HepG2 (cell line): ENCODE data around the gene SLC15A3. TPM values are rescaled to one million over a fixed set of nuclear protein-coding genes. Genes with fewer than 3 reads are reported as not detected.

Experiments
- ATAC-seq: fragments of 200-7000 bp; cut with Tn5 transposase; 3 replicates; pipeline ENCODE4 v1.9.1; 2020; ENCODE audit warnings: mild to moderate bottlenecking, moderate library complexity
- BruUV-seq: library from RNA; stranded (reverse); fragments of 400-500 nt; replicated peaks from 2 replicates; lab custom pipeline; 2021; lab: Mats Ljungman, UMichigan
- CTCF ChIA-PET: fragments of 300-600 bp; formaldehyde crosslinking; extraction: SDS; loops from one replicate; lab custom pipeline; 2021; ENCODE audit warnings: low total read pairs, inconsistent platforms, low intra/inter-chr PET ratio; lab: Yijun Ruan, JAX
- POLR2A ChIA-PET: fragments of 350-600 bp; sonication (Branson Sonifier 250); formaldehyde crosslinking; loops from one replicate; lab custom pipeline; 2020; ENCODE audit warnings: antibody characterized with exemption, inconsistent platforms; lab: Yijun Ruan, JAX
- DNase-seq: peaks from one replicate; pipeline ENCODE4 v3.0.0-alpha.2; 2015; ENCODE audit warnings: low spot score
- FAIRE-seq: peaks from 3 replicates; lab custom pipeline; 2011; peaks lifted over from hg19 to GRCh38; lab: Jason Lieb, UNC
- H2AFZ ChIP-seq: one replicate; pipeline ENCODE4 v1.6.1; 2011; ENCODE audit warnings: low read length, inconsistent platforms
- H3K27ac ChIP-seq: fragments of 300-600 bp; 3 replicates; pipeline ENCODE4 v1.8.0; 2011; ENCODE audit warnings: mixed run types, mild to moderate bottlenecking, mixed read lengths, low read length, inconsistent platforms; ENCODE audit not compliant: insufficient read depth; ENCODE audit errors: extremely low read length
- H3K27me3 ChIP-seq, 2 experiments: fragments of 200-600 bp in 1 of 2; 2 replicates in 1 of 2; 3 replicates in 1 of 2; pipeline versions ENCODE4 v1.6.0 to v1.8.0; 2011; ENCODE audit warnings: low read length in 2 of 2, mild to moderate bottlenecking in 2 of 2, moderate library complexity in 2 of 2, inconsistent platforms in 1 of 2; ENCODE audit not compliant: insufficient read depth in 2 of 2, control insufficient read depth in 1 of 2
- H3K36me3 ChIP-seq, 2 experiments: fragments of 200-600 bp in 1 of 2; replicated peaks in 1 of 2; 2 replicates in 1 of 2; 3 replicates in 1 of 2; pipeline versions ENCODE4 v1.5.1 to v1.8.0; 2011; ENCODE audit warnings: low read length in 2 of 2, inconsistent platforms in 1 of 2; ENCODE audit not compliant: insufficient read depth in 2 of 2, control insufficient read depth in 1 of 2
- H3K4me1 ChIP-seq: 2 replicates; pipeline ENCODE4 v1.5.1; 2012; ENCODE audit warnings: low read length, inconsistent platforms; ENCODE audit not compliant: insufficient read depth
- H3K4me2 ChIP-seq: 2 replicates; pipeline ENCODE4 v1.6.0; 2011; ENCODE audit warnings: low read depth, low read length, inconsistent platforms
- H3K4me3 ChIP-seq, 3 experiments: fragments of 200-600 bp in 1 of 3; sonication (generic), shearing (Covaris generic) in 1 of 3; replicated peaks in 1 of 3; 2 replicates each; pipeline ENCODE4 v1.5.1; 2011 to 2016; ENCODE audit warnings: low read length in 3 of 3, inconsistent platforms in 2 of 3, low read depth in 2 of 3, mild to moderate bottlenecking in 2 of 3, control low read depth in 1 of 3, mixed read lengths in 1 of 3; ENCODE audit not compliant: insufficient read depth in 1 of 3
- H3K79me2 ChIP-seq: one replicate; pipeline ENCODE4 v1.6.1; 2011; ENCODE audit warnings: low read length, inconsistent platforms; ENCODE audit not compliant: insufficient read depth
- H3K9ac ChIP-seq: 2 replicates; pipeline ENCODE4 v1.6.0; 2011; ENCODE audit warnings: mild to moderate bottlenecking, low read depth, low read length, inconsistent platforms; ENCODE audit not compliant: insufficient read depth
- H3K9me3 ChIP-seq: 2 replicates; pipeline ENCODE4 v1.5.1; 2012; ENCODE audit warnings: mild to moderate bottlenecking, low read length
- H4K20me1 ChIP-seq: 2 replicates; pipeline ENCODE4 v1.6.0; 2011; ENCODE audit warnings: inconsistent platforms, mild to moderate bottlenecking, low read length, moderate library complexity; ENCODE audit not compliant: insufficient read depth
- ARNT2 ChIP-seq: sonication (generic); formaldehyde crosslinking; IDR thresholded peaks from 2 replicates; pipeline ENCODE4 v1.8.0; 2022; ENCODE audit warnings: mild to moderate bottlenecking, low read depth, missing genetic modification reagents, moderate library complexity
- EED ChIP-seq: sonication (generic); formaldehyde crosslinking; IDR thresholded peaks from 2 replicates; pipeline ENCODE4 v1.5.0; 2020; ENCODE audit warnings: mild to moderate bottlenecking, missing genetic modification reagents
- FOXP1 ChIP-seq, 2 experiments: fragments of 450-650 bp in 1 of 2; IDR thresholded peaks; 2 replicates each; pipeline ENCODE4 v1.6.1; 2017 to 2018; ENCODE audit warnings: antibody characterized with exemption in 1 of 2
- KLF15 ChIP-seq: sonication (generic); formaldehyde crosslinking; IDR thresholded peaks from 2 replicates; pipeline ENCODE4 v1.8.1; 2023; ENCODE audit warnings: borderline replicate concordance, mild to moderate bottlenecking, inconsistent platforms, missing genetic modification reagents, mixed read lengths
- NR2F2 ChIP-seq: IDR thresholded peaks from 2 replicates; pipeline ENCODE4 v1.6.1; 2012; ENCODE audit warnings: low read depth, inconsistent platforms, borderline replicate concordance
- PHF21A ChIP-seq: sonication (generic); formaldehyde crosslinking; IDR thresholded peaks from 2 replicates; pipeline ENCODE4 v1.5.0; 2020; ENCODE audit warnings: mild to moderate bottlenecking, missing genetic modification reagents
- RAD21 ChIP-seq: fragments of 450-650 bp; formaldehyde crosslinking; IDR thresholded peaks from 2 replicates; pipeline ENCODE4 v1.5.0; 2020; ENCODE audit warnings: mild to moderate bottlenecking
- SP2 ChIP-seq: sonication (generic); formaldehyde crosslinking; IDR thresholded peaks from 2 replicates; pipeline ENCODE4 v1.5.1; 2020; ENCODE audit warnings: mild to moderate bottlenecking, missing genetic modification reagents
- TEAD3 ChIP-seq: optimal IDR thresholded peaks from 2 replicates; pipeline ENCODE3; 2016; ENCODE audit warnings: borderline replicate concordance
- THAP11 ChIP-seq: IDR thresholded peaks from 2 replicates; pipeline ENCODE4 v1.6.1; 2016; ENCODE audit warnings: missing biosample characterization, missing genetic modification reagents
- ZMYM3 ChIP-seq: sonication (generic); formaldehyde crosslinking; IDR thresholded peaks from 2 replicates; pipeline ENCODE4 v1.5.1; 2020; ENCODE audit warnings: mild to moderate bottlenecking, missing genetic modification reagents
- WGBS: methylation state at CpG from one replicate; pipeline ENCODE4 v1.1.6; 2017; ENCODE audit warnings: low lambda C conversion rate; 5-methylcytosine and 5-hydroxymethylcytosine counted together
- in situ Hi-C: cut with HindIII; loops from 2 replicates; pipeline ENCODE4 v1.10.0; 2017; ENCODE audit warnings: low pct_unique_long_range_greater_than_20kb; ENCODE audit not compliant: extremely low pct_ligation_motif_present
- intact Hi-C: fragments of 100-400 bp; cut with micrococcal nuclease; formaldehyde crosslinking; loops from one replicate; pipeline ENCODE4 v1.10.0; 2022; ENCODE audit not compliant: unreplicated experiment
- polyA plus RNA-seq, 8 experiments: library from polyadenylated mRNA; depleted of rRNA in 3 of 8; stranded (reverse) in 7 of 8; unstranded in 1 of 8; fragments of >200 nt; fragmentation: Illumina TruSeq in 4 of 8; extraction: Trizol in 4 of 8; gene quantifications; 2 replicates each; pipeline versions ENCODE4 v1.2.1 to v1.2.3, GENCODE V29; 2011 to 2016; ENCODE audit warnings: low read depth in 4 of 8, missing spikeins in 1 of 8, mixed read lengths in 1 of 8; ENCODE audit not compliant: insufficient read depth in 1 of 8
- total RNA-seq, 5 experiments: library from RNA; depleted of rRNA; stranded (reverse); fragments of >200 nt; fragmentation: Illumina TruSeq; extraction: Trizol; gene quantifications; 2 replicates each; pipeline ENCODE4 v1.2.3, GENCODE V29; 2016; ENCODE audit warnings: low read depth in 1 of 5
- TF ChIP-seq, protein P1 (sequence below): sonication (generic); formaldehyde crosslinking; IDR thresholded peaks from 2 replicates; pipeline ENCODE4 v1.8.0; 2022; ENCODE audit warnings: mild to moderate bottlenecking, missing genetic modification reagents, moderate library complexity
- TF ChIP-seq, protein P2 (sequence below): sonication (generic); formaldehyde crosslinking; IDR thresholded peaks from 2 replicates; pipeline ENCODE4 v1.4.0; 2020; ENCODE audit warnings: mild to moderate bottlenecking, missing genetic modification reagents
- TF ChIP-seq, protein P3 (sequence below): sonication (generic); formaldehyde crosslinking; IDR thresholded peaks from 2 replicates; pipeline ENCODE4 v1.4.0; 2020; ENCODE audit warnings: low read depth, mild to moderate bottlenecking, missing genetic modification reagents

The SLC15A3 gene
- total and polyA plus RNA-seq, 2 of the 13 experiments (the other 11 are each of a cell fraction or from before 2014, with no cell fraction given), result 0.45 to 0.77 TPM

DNA sequence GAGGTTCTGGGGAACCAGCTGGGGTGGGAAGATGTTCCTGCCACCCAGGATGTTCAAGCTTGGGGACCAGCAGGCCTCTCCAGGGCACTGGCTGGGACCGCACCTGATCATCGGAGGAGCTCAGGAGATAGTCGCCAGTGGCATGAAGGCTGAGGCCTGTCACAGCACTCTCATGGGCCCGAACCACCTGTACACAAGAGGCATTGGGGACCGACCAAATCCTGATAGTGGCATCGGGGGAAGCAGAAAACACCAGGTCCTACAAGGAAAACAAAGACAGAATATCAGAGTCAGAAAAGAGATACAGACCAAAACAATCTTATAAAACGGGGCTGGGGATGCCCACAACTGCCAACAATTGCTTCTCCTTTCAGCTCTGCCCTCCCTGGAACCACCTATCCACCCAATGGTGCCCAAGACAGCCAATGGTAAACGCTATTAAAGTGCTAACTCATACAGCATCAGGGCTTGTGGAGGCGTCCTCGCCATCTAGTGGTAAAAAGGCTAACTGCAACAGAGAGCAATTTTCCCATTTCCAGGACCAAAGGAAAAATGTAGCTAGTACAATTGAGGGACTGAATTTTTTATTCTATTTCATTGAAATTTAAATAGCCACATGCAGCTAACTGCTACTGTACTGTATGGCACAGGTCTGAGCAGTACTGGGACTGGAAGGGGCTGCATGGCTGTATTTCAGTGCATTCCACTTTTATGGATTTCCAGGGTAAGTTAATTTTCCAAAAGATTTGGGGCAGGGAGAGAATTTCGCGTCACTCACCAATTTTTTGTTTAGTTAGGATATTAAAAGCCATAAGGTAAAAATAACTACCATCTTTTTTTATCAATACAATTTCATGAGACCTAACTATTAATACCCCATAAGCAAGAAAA lies 52.7 kb downstream of the SLC15A3 start (continued):
- TF ChIP-seq TEAD3, result peak; percentile 24
- TF ChIP-seq SP2 (CRISPR knock-in tag), result no peak
- TF ChIP-seq KLF15, result no peak
- TF ChIP-seq RAD21 (CRISPR knock-in tag), result peak; percentile 51

DNA sequence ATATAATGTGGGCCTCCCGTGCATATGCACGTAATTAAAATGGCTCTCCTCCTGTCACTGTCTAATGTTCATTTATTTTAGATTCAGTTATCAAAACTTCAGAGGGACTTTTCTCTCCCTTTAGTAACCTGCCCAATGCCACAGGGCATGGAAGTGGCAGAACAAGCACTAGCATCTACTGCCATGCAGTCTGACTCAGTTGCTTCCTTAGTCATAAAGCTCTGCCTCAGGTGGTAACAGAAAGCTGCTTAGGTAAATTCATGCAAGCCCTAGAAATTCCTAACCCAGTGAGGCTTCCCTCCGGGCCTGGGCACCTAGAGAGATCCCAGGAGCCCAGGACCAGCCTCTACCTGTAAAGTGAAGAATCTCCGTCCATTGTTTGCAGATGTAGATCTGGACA lies 54.5 kb downstream of the SLC15A3 start:
- H3K4me2 ChIP-seq, result no peak overlapping the region
- H3K36me3 ChIP-seq, result peaks cover 42 to 84% of the 10 kb centered on the region in 2 experiments
- FAIRE-seq (no peak), DNase-seq (no peak), ATAC-seq (no peak)
- no peaks in the 10 kb centered on the region for H4K20me1 ChIP-seq
- ChIA-PET CTCF (no interaction called here), POLR2A (no interaction called here)
- no peak overlapping the region for H2AFZ ChIP-seq
- no peak overlapping the region for H3K9ac ChIP-seq
- H3K9me3 ChIP-seq, result no peaks in the 10 kb centered on the region
- intact Hi-C loops, result no loop called here
- no peaks in the 10 kb centered on the region for H3K79me2 ChIP-seq
- H3K4me1 ChIP-seq, result no peaks in the 10 kb centered on the region
- 98% methylated on average over 4 of the region's 4 CpGs for WGBS
- no TSS peak for BruUV-seq
- no peak for TF ChIP-seq NR2F2
- TF ChIP-seq PHF21A, result no peak
- TF ChIP-seq, protein P1, sequence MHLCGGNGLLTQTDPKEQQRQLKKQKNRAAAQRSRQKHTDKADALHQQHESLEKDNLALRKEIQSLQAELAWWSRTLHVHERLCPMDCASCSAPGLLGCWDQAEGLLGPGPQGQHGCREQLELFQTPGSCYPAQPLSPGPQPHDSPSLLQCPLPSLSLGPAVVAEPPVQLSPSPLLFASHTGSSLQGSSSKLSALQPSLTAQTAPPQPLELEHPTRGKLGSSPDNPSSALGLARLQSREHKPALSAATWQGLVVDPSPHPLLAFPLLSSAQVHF (CRISPR knock-in tag), result no peak
- TF ChIP-seq ZMYM3 (CRISPR knock-in tag), result no peak
- TF ChIP-seq ARNT2 (CRISPR knock-in tag), result no peak
- TF ChIP-seq EED, result no peak
- no peak for TF ChIP-seq THAP11 (CRISPR knock-in tag)
- TF ChIP-seq, protein P2, sequence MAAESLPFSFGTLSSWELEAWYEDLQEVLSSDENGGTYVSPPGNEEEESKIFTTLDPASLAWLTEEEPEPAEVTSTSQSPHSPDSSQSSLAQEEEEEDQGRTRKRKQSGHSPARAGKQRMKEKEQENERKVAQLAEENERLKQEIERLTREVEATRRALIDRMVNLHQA (CRISPR knock-in tag), result no peak
- TF ChIP-seq, protein P3, sequence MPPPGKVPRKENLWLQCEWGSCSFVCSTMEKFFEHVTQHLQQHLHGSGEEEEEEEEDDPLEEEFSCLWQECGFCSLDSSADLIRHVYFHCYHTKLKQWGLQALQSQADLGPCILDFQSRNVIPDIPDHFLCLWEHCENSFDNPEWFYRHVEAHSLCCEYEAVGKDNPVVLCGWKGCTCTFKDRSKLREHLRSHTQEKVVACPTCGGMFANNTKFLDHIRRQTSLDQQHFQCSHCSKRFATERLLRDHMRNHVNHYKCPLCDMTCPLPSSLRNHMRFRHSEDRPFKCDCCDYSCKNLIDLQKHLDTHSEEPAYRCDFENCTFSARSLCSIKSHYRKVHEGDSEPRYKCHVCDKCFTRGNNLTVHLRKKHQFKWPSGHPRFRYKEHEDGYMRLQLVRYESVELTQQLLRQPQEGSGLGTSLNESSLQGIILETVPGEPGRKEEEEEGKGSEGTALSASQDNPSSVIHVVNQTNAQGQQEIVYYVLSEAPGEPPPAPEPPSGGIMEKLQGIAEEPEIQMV (CRISPR knock-in tag), result no peak
- no peak for TF ChIP-seq FOXP1 (IDR thresholded peaks at IDR 0.05)
- no peak for TF ChIP-seq FOXP1 (CRISPR knock-in tag; IDR thresholded peaks at IDR 0.05)
- in situ Hi-C loops, result no loop called here
- no peaks in the 10 kb centered on the region for H3K27me3 ChIP-seq
- H3K4me3 ChIP-seq, result no peak overlapping the region
- no peak overlapping the region for H3K27ac ChIP-seq
